Choroid plexus epithelial cell (primary cell): ENCODE measurements around the gene TBCD.

Source experiments
- DNase-seq: peaks from one replicate; pipeline ENCODE4 v3.0.0-alpha.2; 2010; ENCODE audit warnings: low read depth
- H3K4me3 ChIP-seq: 2 replicates; pipeline ENCODE4 v1.5.1; 2011; ENCODE audit warnings: low read depth, mild to moderate bottlenecking, control low read depth, low read length, moderate library complexity
- CTCF ChIP-seq: conservative IDR thresholded peaks from 2 replicates; pipeline ENCODE4 v1.5.1; 2011; ENCODE audit warnings: low read depth, mild to moderate bottlenecking, control low read depth, inconsistent platforms, low read length, moderate library complexity

TBCD gene

GRCh38 chr17:82732118-82732743 is 19.6 kb upstream of the TBCD start:
- no peak for DNase-seq
- no peak overlapping the region for H3K4me3 ChIP-seq
- TF ChIP-seq CTCF, result no peak

DNA sequence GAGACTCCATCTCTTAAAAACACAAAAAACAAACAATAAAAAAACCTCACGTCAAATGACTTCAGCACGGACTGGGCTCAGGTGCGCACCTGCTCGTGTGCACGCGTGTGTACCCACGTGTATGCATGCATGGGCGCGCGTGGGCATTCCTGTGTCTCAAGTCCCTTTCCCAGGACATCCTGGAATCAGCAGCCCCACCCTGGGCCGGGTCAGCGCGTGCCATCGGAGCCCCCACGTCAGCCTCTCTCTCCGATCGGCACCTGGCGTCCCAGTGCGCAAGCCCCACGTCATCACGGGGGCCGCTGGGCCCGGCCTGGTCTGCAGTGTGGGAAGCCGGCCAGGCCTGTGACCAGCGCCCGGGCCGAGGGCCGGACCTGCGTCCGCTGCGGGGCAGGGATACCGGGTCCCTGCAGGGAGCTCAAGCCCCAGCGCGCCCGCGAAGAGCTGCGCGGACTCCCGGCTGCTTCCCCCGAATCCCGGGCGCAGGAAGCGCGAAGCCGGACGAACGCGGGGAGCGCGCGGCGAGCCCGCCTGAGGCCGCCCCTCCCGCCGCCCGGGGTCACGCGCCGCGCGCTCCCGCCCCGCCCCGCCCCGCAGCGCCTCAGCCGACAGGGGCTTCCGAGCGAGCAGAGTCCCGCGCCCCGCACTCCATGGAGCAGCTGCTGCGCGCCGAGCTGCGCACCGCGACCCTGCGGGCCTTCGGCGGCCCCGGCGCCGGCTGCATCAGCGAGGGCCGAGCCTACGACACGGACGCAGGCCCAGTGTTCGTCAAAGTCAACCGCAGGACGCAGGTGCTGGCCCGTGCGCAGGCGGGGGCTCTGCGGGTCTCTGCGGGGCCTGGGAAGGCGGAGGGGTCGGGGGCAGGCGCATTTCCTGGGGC is 16.6 kb upstream of the TBCD start, which contains the start of gene FN3K:
Gene FN3K, plus strand, starts transcription at position 629 of the 880 bp plus-strand sequence. Its CDS starts 22 bp downstream, at position 651.
- peak; percentile 72 for DNase-seq
- TF ChIP-seq CTCF, result no peak
- peak within 1 kb of the TSS; percentile 65 for H3K4me3 ChIP-seq

GRCh38 chr17:82736511-82737185 is 15.2 kb upstream of the TBCD start:
- DNase-seq, result no peak
- H3K4me3 ChIP-seq, result no peak overlapping the region
- TF ChIP-seq CTCF, result no peak

GRCh38 chr17:82737967-82738877 is 13.6 kb upstream of the TBCD start:
- no peak for TF ChIP-seq CTCF
- no peak overlapping the region for H3K4me3 ChIP-seq
- DNase-seq, result no peak

DNA sequence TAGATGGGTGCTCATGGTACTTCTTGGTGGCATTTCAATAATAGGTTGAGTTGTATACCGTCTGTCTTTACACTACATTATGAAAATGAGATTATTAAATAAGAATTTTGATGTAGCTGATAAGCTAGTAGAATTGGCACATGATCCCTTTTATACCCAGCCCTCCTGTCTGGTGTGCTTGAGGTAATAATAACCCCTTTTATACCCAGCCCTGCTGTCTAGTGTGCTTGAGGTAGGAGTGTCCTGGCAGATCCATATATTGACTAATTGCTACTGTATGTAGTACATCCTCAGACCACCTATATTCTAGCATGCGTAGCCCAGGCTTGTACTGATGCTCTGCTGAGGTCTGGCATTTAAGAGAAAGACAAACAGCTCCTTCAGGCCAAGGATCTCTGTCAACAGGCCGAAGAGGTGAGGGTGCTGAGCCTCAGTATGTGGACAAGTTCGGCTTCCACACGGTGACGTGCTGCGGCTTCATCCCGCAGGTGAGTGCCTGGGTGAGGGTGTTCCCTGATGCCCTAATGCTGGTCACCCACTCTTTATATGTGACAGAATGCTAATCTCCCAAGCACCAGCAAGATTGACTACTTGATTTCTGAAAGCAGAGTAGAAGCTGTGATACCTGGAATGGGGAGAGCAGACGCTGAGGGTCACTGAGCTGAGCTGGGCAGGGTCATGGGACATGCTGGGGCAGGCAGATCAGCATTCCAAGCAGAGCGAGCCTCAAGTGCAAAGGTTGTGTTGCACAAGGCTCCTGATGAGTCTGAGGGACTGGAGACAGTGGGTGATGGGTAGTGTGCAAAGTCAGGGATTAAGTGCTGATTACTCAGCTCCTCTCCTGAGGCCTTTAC is 10.7 kb upstream of the TBCD start:
- no peak for DNase-seq
- no peak for TF ChIP-seq CTCF
- no peak overlapping the region for H3K4me3 ChIP-seq
